A549 (cell line): Measurements from ENCODE around the gene FBXO31. TPM values are rescaled to one million over a fixed set of nuclear protein-coding genes. Genes with fewer than 3 reads are reported as not detected.

Experiments used
- ATAC-seq, 2 experiments: fragments of 200-7000 bp in 1 of 2; fragments of >200 bp in 1 of 2; cut with Nextera tagmentation in 1 of 2; cut with Tn5 transposase in 1 of 2; 3 replicates each; pipeline versions ENCODE4 v1.8.0 to v1.9.1; 2018 to 2020; ENCODE audit warnings: mild to moderate bottlenecking in 1 of 2, moderate library complexity in 1 of 2
- CTCF ChIA-PET: fragments of 300-600 bp; sonication (Branson Sonifier 250); formaldehyde crosslinking; extraction: SDS; loops from one replicate; lab custom pipeline; 2021; ENCODE audit warnings: antibody characterized with exemption, inconsistent platforms; lab: Yijun Ruan, JAX
- POLR2A ChIA-PET: fragments of 350-600 bp; formaldehyde crosslinking; extraction: SDS; loops from one replicate; lab custom pipeline; 2021; ENCODE audit warnings: antibody characterized with exemption, inconsistent platforms; lab: Yijun Ruan, JAX
- DNase-seq, 2 experiments: peaks; one replicate each; pipeline versions ENCODE4 v3.0.0 to v3.0.0-alpha.2; 2011 to 2016; ENCODE audit warnings: low read depth in 1 of 2, low spot score in 1 of 2
- FAIRE-seq: peaks from 2 replicates; lab custom pipeline; 2011; peaks lifted over from hg19 to GRCh38; lab: Jason Lieb, UNC
- H3K27ac ChIP-seq, 2 experiments: fragments of >200 bp; sonication (Bioruptor Twin); formaldehyde crosslinking; 3 replicates each; pipeline ENCODE4 v1.5.1; 2016 to 2017
- H3K4me1 ChIP-seq: fragments of >200 bp; sonication (Bioruptor Twin); formaldehyde crosslinking; 3 replicates; pipeline ENCODE4 v1.6.1; 2016
- H3K4me2 ChIP-seq: fragments of >200 bp; sonication (Bioruptor Twin); formaldehyde crosslinking; 3 replicates; pipeline ENCODE4 v1.6.1; 2016
- H3K4me3 ChIP-seq: fragments of >200 bp; sonication (Bioruptor Twin); formaldehyde crosslinking; 3 replicates; pipeline ENCODE4 v1.5.1; 2016
- H3K9me3 ChIP-seq: fragments of >200 bp; sonication (Bioruptor Twin); formaldehyde crosslinking; 3 replicates; pipeline ENCODE4 v1.6.1; 2016
- BCL3 ChIP-seq: fragments of >200 bp; sonication (Bioruptor Twin); formaldehyde crosslinking; IDR thresholded peaks from 3 replicates; pipeline ENCODE4 v1.6.1; 2016
- CHD2 ChIP-seq: fragments of 150-350 bp; IDR thresholded peaks from 2 replicates; pipeline ENCODE4 v1.6.1; 2014; ENCODE audit warnings: low read length; ENCODE audit not compliant: partially characterized antibody
- CTCF ChIP-seq: fragments of >200 bp; sonication (Bioruptor Twin); formaldehyde crosslinking; IDR thresholded peaks from 3 replicates; pipeline ENCODE4 v1.5.1; 2016
- EHMT2 ChIP-seq: fragments of 200-600 bp; sonication (generic); IDR thresholded peaks from 2 replicates; pipeline ENCODE4 v1.6.1; 2016; ENCODE audit warnings: antibody characterized with exemption, low read depth, mild to moderate bottlenecking, moderate library complexity
- ELK1 ChIP-seq: fragments of 150-350 bp; IDR thresholded peaks from 2 replicates; pipeline ENCODE4 v1.6.1; 2014; ENCODE audit warnings: low read depth, mild to moderate bottlenecking, low read length
- HMGXB4 ChIP-seq: fragments of 250-450 bp; sonication (Bioruptor Pico); IDR thresholded peaks from 2 replicates; pipeline ENCODE4 v1.5.0; 2021; ENCODE audit warnings: mild to moderate bottlenecking, moderate library complexity, borderline replicate concordance
- ZFP36 ChIP-seq: fragments of 450-650 bp; IDR thresholded peaks from 2 replicates; pipeline ENCODE4 v1.6.1; 2014; ENCODE audit warnings: borderline replicate concordance; ENCODE audit not compliant: partially characterized antibody
- ZNF302 ChIP-seq: fragments of 250-450 bp; sonication (Bioruptor Pico); IDR thresholded peaks from 2 replicates; pipeline ENCODE4 v1.9.0; 2021; ENCODE audit warnings: inconsistent platforms, mild to moderate bottlenecking, moderate library complexity
- WGBS: methylation state at CpG from one replicate; pipeline ENCODE4 v1.1.6; 2017; ENCODE audit errors: missing lambda C conversion rate; 5-methylcytosine and 5-hydroxymethylcytosine counted together
- polyA plus RNA-seq, 4 experiments: library from polyadenylated mRNA; depleted of rRNA in 3 of 4; stranded (reverse); fragments of >200 nt; fragmentation: RNase III in 1 of 4; extraction: RNeasy Plus Mini Kit Qiagen cat#74134 plus additional on column Dnase treatment in 1 of 4; gene quantifications; 2 replicates in 3 of 4; 3 replicates in 1 of 4; pipeline ENCODE4 v1.2.3, GENCODE V29; 2011 to 2017

FBXO31 gene
- polyA plus RNA-seq, 2 of the 4 experiments (the other 2 are of a cell fraction), result 10.5 to 11.1 TPM

- H3K4me1 ChIP-seq, result no peaks in the 10 kb centered on the region
- no peak for FAIRE-seq
- POLR2A ChIA-PET, result no interaction called here
- no peak overlapping the region for H3K4me2 ChIP-seq
- no peak overlapping the region for H3K4me3 ChIP-seq
- H3K27ac ChIP-seq, result no peak overlapping the region
- TF ChIP-seq ELK1, result no peak
- TF ChIP-seq ZFP36, result no peak
- no peak for TF ChIP-seq EHMT2
- no peak for TF ChIP-seq BCL3
- TF ChIP-seq ZNF302, result no peak
- TF ChIP-seq, all 56 proteins: peak for 0
- 0 out of 3 replicates have a peak, but pooled peaks cover 4% of the 10 kb centered on the region for H3K9me3 ChIP-seq
- DNase-seq (no peak), ATAC-seq (no peak)
- WGBS, result 94% methylated on average over 18 of the region's 25 CpGs
- CTCF ChIA-PET, result interaction anchor here (1.3 to 11.2 kb wide), 2 partner anchors 150 to 215 kb away, joined by 6 to 153 read pairs; no protein-coding TSS in a partner anchor
Observed at GRCh38 chr16:87421003-87421912, 37.7 kb upstream of the FBXO31 start.

GRCh38 chr16:87420026-87421002 is 36.7 kb upstream of the FBXO31 start:
- CTCF ChIA-PET, result interaction anchor here (1.3 to 11.2 kb wide), 2 partner anchors 151 to 216 kb away, joined by 6 to 153 read pairs; no protein-coding TSS in a partner anchor

More at GRCh38 chr16:87420026-87421002, 36.7 kb upstream of the FBXO31 start:
- no peak overlapping the region for H3K4me2 ChIP-seq
- no peak overlapping the region for H3K4me3 ChIP-seq
- no peak for TF ChIP-seq ELK1
- TF ChIP-seq HMGXB4 (CRISPR knock-in tag), result no peak
- peak; percentile 17; the same call in 1 of the 3 replicates for TF ChIP-seq CTCF
- TF ChIP-seq CHD2, result no peak
- 0 out of 3 replicates have a peak, but pooled peaks cover 4% of the 10 kb centered on the region for H3K9me3 ChIP-seq
- WGBS, result 93% methylated on average over 25 of the region's 25 CpGs
- no peak for ATAC-seq
- H3K4me1 ChIP-seq, result no peaks in the 10 kb centered on the region
- POLR2A ChIA-PET, result no interaction called here
- no peak for DNase-seq
- H3K27ac ChIP-seq, result no peak overlapping the region
- no peak for FAIRE-seq
